HEK293 (cell line): ENCODE measurements around the gene UQCRFS1.

ENCODE experiments used
- CTCF ChIA-PET: fragments of 350-600 bp; formaldehyde crosslinking; extraction: SDS; loops from one replicate; lab custom pipeline; 2021; ENCODE audit warnings: antibody characterized with exemption; lab: Yijun Ruan, JAX
- POLR2A ChIA-PET: fragments of 300-600 bp; formaldehyde crosslinking; extraction: SDS; loops from one replicate; lab custom pipeline; 2020; ENCODE audit warnings: antibody characterized with exemption, inconsistent platforms; lab: Yijun Ruan, JAX
- H3K27ac ChIP-seq: fragments of 200-500 bp; sonication (Bioruptor generic); 2 replicates; pipeline ENCODE4 v1.5.1; 2014; ENCODE audit warnings: low read depth, low read length, control low read depth, inconsistent platforms; ENCODE audit errors: extremely low read depth
- H3K36me3 ChIP-seq, 2 experiments: fragments of 200-500 bp in 1 of 2; sonication (Bioruptor generic) in 1 of 2; 1 replicate in 1 of 2; 2 replicates in 1 of 2; pipeline ENCODE4 v1.5.1; 2014 to 2017; ENCODE audit warnings: inconsistent platforms in 2 of 2, low read length in 2 of 2; ENCODE audit not compliant: control insufficient read depth in 2 of 2, insufficient read depth in 1 of 2
- H3K4me1 ChIP-seq: fragments of 200-500 bp; sonication (Bioruptor generic); 2 replicates; pipeline ENCODE4 v1.5.1; 2014; ENCODE audit warnings: mild to moderate bottlenecking, low read length, inconsistent platforms; ENCODE audit not compliant: control insufficient read depth, insufficient read depth
- H3K4me3 ChIP-seq: 2 replicates; pipeline ENCODE4 v1.5.1; 2011; ENCODE audit warnings: low read depth, mild to moderate bottlenecking, control low read depth, low read length, moderate library complexity
- H3K9me3 ChIP-seq: fragments of 200-500 bp; sonication (Bioruptor generic); 2 replicates; pipeline ENCODE4 v1.5.1; 2014; ENCODE audit warnings: low read depth, low read length, inconsistent platforms; ENCODE audit not compliant: control insufficient read depth, insufficient read depth
- SETDB1 ChIP-seq: IDR thresholded peaks from one replicate; pipeline ENCODE4 v1.6.1; 2017; ENCODE audit warnings: mild to moderate bottlenecking, low read length, moderate library complexity, mixed read lengths; ENCODE audit not compliant: insufficient read length
- TF ChIP-seq, protein P1 (sequence below): fragments of 450-650 bp; IDR thresholded peaks from 2 replicates; pipeline ENCODE4 v1.5.1; 2018; ENCODE audit warnings: missing biosample characterization, mild to moderate bottlenecking, missing genetic modification characterization

UQCRFS1 gene

DNA sequence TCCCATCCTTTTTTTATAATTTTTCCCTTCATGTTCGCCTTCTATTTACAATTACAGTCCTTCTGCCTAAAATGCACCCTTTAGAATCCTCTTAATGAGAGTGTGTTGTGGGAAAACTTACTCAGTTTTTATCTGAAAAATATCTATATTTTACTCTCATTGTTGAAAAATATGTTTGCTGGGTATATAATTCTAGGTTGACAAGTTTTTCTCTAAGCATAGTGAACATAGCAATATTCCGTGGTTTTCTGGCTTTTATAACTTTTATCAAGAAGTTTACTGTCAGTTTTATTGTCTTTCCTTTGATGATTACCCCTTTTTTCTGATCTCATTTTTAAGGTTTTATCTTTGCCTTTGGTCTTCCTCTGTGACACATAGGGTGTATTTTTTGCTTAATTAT is 57.3 kb downstream of the UQCRFS1 start:
- no peak overlapping the region for H3K27ac ChIP-seq
- no peak overlapping the region for H3K4me3 ChIP-seq
- ChIA-PET POLR2A (no interaction called here), CTCF (no interaction called here)
- H3K4me1 ChIP-seq: peaks cover 7% of the 10 kb centered on the region; the same call in 1 of the 2 replicates
- TF ChIP-seq, protein P1, sequence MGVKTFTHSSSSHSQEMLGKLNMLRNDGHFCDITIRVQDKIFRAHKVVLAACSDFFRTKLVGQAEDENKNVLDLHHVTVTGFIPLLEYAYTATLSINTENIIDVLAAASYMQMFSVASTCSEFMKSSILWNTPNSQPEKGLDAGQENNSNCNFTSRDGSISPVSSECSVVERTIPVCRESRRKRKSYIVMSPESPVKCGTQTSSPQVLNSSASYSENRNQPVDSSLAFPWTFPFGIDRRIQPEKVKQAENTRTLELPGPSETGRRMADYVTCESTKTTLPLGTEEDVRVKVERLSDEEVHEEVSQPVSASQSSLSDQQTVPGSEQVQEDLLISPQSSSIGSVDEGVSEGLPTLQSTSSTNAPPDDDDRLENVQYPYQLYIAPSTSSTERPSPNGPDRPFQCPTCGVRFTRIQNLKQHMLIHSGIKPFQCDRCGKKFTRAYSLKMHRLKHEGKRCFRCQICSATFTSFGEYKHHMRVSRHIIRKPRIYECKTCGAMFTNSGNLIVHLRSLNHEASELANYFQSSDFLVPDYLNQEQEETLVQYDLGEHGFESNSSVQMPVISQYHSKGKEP (tag by site-specific recombination): no peak
- TF ChIP-seq SETDB1: peak; percentile 93
- no peaks in the 10 kb centered on the region for H3K36me3 ChIP-seq
- H3K9me3 ChIP-seq: peaks cover 39% of the 10 kb centered on the region
